HG03103 (cell line): ENCODE results near the gene ARV1.

Experiments
- ATAC-seq: cut with Tn5 transposase; IDR thresholded peaks from one replicate; pipeline ENCODE4 v1.9.1; 2021; ENCODE audit warnings: low read depth; ENCODE audit not compliant: unreplicated experiment

Gene ARV1

DNA sequence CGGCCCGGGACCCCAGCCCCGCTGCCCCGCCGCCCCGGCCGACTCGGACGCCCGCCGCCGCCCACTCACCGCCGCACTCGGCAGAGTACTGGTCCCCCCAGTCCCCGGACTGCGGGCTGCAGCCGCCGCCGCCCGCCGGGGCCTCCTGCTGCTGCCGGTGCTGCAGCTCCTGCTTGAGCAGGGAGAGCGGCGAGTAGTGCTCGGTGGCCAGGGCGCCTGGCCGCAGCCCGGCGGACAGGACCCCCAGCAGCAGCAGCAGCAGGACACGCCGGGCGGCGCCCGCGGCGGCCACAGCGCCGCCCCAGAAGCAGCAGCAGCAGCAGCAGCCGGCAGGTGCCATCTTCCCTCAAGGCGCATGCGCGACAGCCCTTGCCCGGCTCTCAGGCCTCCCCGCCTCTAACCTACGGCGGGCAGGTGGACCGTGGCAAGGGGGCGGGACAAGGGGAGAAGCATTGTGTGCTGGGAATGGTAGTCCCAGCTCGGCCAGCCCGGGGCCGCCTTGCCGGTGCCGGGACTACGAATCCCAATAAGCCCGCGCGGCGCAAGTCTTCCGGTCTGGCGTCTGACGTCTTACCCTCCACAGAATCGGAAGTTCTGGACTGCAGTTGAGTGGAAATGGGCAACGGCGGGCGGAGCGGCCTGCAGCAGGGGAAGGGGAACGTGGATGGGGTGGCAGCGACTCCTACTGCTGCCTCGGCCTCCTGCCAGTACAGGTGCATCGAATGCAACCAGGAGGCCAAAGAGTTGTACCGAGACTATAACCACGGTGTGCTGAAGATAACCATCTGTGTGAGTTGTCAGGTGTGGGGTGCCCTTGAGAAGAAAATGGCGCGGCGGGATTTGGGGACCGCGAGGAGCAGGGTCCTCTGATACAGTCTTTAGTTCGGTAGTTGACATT is at the start of gene ARV1, which contains the start of gene TTC13:
ARV1 (plus strand) TSS at position 604 of the 898 bp plus-strand sequence; CDS start at position 616, 12 bp downstream.
TTC13 (minus strand) TSS at position 371 of the 898 bp plus-strand sequence; CDS start at position 340, 31 bp downstream.
- ATAC-seq = peak; percentile 91

DNA sequence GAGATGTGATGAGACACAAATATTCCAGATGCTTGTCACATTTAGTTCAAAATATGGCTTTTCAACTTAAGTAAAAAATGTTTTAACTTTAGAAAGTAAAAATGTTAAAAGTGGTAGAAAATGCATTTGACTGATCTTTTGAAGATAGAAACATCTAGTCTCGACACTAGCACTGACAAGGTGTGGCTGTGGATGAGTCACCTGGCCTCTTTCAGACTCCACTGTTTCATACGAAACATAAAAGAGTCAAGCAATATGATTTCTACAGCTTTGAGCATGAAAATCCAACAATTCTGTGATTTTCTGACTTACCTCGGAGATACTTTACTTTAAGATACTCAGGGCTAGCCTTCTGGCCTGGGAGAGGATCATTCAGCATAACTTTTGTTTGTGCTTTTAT is 47.9 kb upstream of the ARV1 start:
- ATAC-seq = no peak

DNA sequence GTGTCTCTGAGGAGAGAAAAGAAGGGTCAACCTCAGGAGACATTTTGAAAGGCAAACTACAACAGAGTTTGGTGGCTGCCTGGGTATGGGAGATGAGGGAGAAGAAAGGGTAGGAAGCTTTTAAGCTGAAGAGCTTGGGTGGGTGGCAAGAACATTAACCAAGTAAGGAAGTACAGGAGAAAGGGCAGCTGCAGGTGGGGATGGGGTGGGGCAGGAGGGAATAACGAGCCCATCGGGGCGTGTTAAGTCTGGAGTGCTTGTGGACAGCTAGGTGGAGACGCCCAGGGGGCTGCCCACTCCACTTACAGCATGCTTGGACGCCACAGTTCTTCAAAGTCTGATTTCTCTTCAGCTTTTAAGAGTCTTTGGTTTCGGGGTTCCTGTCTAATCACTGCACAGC is 43.0 kb upstream of the ARV1 start:
- ATAC-seq = no peak

DNA sequence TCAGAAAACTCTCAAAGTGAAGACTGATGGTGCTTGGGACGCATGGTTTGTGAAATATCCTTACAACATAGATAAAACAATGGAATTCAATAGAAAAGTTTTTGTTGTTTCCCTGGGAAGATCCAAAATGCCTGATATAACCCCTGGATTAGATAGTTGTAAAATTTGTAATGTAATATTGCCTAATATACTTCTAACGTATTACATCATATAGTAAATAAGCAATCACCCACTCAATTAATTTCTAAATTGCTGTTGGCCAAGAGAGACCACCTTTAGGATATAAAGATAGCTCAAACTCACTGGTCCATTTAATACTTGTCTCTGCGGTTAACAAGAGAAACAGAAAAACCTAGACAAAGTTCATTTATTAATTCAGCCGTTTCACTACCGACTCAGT is 42.4 kb upstream of the ARV1 start:
- ATAC-seq = no peak

DNA sequence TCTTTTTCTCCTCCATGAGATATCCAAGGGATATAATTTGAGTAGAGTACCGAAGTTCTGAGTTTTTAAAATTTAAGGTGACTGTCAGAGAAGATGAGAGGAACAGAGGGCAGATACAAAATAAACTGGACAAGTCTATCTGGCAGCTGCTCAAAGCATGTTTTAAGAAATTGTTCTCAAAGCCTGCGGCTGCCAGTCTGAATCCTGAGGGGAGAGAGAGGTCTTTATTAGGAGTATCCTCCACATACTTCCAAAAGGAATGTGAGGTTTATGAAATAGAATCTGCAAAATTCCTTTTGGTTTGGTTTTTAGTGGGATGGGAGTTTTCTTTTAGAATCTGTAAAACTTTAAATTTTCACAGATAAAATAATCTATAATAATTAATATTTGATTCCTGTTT is 41.5 kb upstream of the ARV1 start:
- ATAC-seq = no peak

DNA sequence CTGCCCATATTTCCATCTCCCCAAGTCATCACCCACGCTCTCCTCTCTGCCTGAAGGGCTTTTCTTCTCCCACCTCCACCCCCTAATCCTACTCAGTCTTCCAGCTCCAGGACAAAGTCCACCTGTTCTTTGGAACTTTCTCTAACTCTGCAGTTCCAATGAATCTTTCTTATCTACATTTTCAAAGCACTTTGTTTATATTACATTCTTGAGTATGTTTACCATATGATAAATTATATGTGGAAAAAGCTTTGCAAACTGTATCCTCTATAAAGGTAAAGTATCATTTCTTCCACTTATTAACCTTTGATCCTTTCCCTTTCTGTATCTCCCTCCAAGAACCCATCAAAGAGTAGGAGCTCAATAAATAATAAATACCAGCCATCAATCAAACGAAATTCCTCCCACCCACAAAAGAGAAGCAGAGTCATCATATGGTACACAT is 39.9 kb upstream of the ARV1 start:
- no peak for ATAC-seq

- no peak for ATAC-seq
Measured at GRCh38 chr1:230939806-230940489, 38.9 kb upstream of the ARV1 start.

GRCh38 chr1:230940848-230941247 is 38.0 kb upstream of the ARV1 start:
- no peak for ATAC-seq

GRCh38 chr1:230943048-230943593 is 35.8 kb upstream of the ARV1 start:
- no peak for ATAC-seq

GRCh38 chr1:230948301-230948700 is 30.6 kb upstream of the ARV1 start:
- no peak for ATAC-seq

GRCh38 chr1:230948903-230949302 is 30.0 kb upstream of the ARV1 start:
- ATAC-seq = no peak

DNA sequence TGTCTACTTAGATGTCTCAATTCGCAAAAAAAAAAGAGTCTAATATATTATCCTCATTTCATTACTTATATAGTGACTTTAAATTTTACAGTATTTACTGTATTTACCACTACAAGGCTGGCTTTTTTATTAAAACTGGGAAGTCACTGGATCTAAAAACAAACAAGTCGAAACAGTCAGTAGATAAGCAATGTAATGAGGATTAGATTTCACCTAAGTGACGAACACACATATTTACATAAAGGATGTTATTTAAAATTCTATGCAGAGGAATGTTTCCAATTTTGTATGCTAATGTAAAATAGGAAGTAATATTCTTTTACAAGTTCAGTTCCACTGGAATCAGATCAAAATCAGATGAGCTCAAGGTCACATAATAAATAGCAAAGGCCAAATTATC is 28.5 kb upstream of the ARV1 start:
- no peak for ATAC-seq

DNA sequence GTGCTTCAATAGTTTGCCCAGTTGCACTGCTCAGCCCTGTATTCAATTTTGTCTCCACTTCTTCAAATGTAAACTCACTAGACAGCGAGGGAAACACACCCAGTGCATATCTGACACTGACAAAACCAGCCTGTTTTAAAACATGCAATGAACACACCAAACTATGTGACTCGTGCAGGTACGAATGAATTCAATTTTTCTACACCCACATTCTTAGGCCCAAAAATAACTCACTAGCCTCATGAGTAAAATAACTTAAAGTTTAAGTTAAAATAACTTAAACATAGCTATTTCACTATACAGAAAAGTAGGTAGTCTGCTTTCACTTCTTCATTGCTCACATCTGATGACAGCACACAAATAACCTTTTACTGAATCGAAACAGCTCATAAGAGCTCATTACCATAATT is 21.3 kb upstream of the ARV1 start:
- peak; percentile 63 for ATAC-seq

DNA sequence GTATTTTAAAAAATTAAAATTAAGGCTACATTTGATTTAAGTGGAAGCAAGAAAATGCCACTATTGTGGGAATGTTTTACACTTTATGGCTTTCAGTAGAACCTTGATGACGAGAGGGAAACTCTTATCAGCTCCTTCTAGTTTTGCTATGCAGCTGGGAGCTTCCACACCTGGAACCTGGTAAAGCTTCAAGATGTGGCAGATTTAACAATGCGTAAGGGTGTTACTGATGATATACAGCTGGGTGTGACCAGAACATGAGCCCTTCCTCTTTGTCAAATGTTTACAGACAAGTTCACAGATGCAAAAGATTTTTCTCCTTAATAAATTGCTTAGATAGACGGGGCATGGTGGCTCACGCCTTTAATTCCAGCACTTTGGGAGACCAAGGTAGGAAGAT is 20.5 kb upstream of the ARV1 start:
- ATAC-seq = no peak

DNA sequence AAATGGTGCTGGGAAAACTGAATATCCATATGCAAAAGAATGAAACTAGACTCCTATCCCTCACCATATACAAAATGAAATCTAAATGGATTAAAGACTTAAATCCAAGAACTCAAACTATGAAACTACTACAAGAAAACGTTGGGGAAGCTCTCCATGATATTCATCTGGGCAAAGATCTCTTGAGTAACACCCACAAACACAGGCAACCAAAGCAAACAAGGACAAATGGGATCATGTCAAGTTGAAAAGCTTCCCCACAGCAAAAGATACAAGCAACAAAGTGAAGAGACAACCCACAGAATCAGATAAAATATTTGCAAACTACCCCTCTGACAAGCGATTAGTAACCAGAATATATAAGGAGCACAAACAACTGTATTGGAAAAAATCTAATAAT is 14.0 kb upstream of the ARV1 start:
- ATAC-seq = no peak

- no peak for ATAC-seq
Measured at GRCh38 chr1:230965535-230965934, 13.4 kb upstream of the ARV1 start.

DNA sequence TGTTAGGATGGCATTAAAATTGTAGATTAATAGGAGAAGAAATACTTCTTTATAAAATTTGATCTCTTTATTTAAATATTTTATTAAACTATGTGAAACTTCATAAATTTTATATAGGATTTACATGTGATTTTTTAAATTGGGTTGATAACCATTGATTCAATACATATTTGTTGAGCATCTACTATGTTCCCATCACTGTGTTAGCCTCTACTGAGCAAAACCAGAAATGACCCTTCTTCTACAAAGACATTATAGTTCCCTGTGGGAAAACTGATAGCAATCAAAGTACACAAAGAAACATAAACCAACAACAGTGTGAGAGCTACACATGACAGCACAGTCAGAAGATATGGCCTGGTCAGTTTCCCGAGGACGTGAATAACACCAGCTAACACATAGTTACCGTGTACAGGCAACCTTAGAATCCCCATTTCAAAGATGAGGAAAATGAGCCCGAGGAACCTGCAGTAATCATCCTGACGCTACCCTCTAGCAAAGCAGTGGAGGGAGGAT is 12.5 kb upstream of the ARV1 start:
- ATAC-seq = no peak

- ATAC-seq = no peak
Measured at GRCh38 chr1:230970432-230970831, 8.5 kb upstream of the ARV1 start.

DNA sequence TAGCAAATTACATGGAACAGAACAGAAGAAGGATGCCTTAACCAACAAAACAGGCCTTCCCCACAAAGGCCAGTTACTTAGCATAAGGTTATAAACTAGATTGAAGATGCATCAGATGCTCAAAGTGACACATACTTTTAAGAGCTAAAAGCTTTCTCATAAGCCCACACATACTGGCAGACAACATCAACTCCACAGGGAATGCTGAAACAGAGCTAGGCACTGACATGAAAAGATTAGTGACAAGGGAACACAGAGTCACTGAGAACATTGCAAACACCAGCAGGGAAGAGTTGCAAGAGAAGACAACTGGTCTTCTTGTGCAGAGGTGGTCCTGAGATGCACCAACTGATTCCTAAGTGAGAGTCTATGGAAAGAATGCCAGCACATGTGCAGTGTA is 7.1 kb upstream of the ARV1 start:
- no peak for ATAC-seq

DNA sequence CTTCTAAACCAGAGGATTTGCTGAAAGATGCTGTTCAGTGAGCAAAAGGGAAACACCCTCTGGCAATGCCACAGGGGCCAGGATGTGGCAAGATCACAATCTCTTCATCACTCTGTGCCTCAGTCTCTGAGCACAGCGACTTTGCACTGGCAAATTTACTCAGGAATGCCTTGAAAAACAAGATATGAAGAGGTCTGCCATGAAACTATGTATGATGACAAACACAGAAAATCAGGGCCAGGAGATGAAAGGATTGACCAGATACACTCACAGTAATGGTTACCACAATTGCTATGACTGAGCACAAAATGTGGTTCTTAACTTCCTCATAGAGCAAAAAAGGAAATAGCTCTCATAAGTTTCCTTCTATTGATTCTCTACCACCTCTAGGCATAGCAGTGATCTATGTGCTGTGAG is 6.0 kb upstream of the ARV1 start:
- peak; percentile 75 for ATAC-seq

GRCh38 chr1:230975636-230976035 is 3.3 kb upstream of the ARV1 start:
- ATAC-seq = no peak
